Measurements from ENCODE around the gene ANXA9. TPM values are rescaled to one million over a fixed set of nuclear protein-coding genes. Genes with fewer than 3 reads are reported as not detected.

ANXA9 gene
- total RNA-seq = 0.22 and 0.39 TPM in 2 replicates

GRCh38 chr1:150981805-150982712, at the start of gene ANXA9:
Gene ANXA9, plus strand, starts transcription at chr1:150982292. Its CDS starts 814 bp downstream, at chr1:150983106.

DNA sequence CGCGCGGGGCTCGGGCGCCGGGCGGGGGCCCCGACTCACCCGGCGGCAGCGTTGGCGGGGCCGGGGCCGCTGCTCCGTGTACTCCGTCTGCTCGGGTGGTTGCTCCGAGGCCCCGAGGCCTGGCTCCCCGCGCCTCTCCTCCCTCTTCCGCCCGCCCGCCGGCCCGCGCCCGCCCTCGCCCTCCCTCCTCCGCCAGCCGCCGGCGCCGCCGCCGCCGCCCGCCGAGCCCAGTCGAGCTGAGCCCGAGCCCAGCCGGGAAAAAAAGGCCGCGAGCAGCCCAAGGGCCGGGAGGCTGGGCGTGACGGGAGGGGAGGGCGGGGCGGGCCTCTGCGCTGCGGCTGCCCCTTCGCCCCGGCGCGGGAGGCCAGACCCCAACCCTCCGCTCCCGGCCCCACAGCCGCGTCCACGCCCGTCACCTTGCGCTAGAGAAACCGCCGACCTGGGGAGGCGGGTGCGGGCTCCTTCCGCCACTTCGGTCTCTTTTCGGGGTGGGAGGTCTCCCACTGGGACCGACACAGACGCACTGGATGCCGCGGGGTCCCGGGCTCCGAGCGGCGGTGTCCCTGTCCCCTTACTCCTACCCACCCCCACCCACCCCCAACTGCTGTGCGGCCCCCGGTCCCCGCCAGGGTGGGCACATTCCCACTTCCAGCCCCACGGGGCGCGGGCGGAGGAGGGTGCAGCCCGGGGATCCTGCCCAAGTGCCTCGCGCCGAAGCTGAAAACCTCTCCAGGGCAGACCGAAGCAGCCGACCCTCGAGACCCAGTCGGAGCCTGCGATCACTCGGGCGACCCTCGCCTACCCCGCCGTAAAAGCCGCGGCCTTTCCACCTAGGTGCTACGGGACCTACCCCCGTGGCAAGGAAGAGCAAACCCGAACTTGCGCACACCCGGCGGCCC, 7.3 kb upstream of the ANXA9 start, which contains the start of gene CERS2:
Gene CERS2 (minus strand): TSS at position 256 of the 899 bp plus-strand sequence. CDS start 5,745 bp downstream, outside the sequence.

GRCh38 chr1:151006327-151007052, 24.4 kb downstream of the ANXA9 start, which contains the start of gene MINDY1:
Gene MINDY1, minus strand, starts transcription at chr1:151006902. Its CDS starts 4,285 bp downstream, at chr1:151002617.

GRCh38 chr1:151008244-151009205, 26.4 kb downstream of the ANXA9 start, which contains the start of gene PRUNE1:
Gene PRUNE1, plus strand, starts transcription at chr1:151008449. Its CDS starts 184 bp downstream, at chr1:151008633.

DNA sequence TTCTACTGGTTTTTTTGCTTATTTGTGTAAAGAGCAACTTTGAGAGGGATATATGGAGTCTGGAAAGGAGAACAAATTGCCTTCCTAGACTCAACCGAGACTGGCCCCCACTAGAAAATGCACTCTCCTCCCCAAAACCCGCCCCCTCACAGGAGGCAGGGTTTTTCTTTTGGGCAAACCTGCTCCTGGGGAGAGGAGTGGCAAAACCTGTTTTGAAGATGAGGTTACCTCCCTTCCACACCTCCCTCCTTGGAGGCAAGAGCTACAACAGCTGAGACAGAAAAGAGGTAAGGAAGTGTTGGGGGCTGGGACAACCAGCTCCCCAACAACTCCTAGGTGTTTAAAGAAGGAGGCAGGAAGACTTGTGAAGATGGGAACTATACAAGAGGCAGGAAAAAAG, 54.3 kb downstream of the ANXA9 start, which contains the start of gene BNIPL:
Gene BNIPL (plus strand): TSS at position 231 of the 400 bp plus-strand sequence. CDS start 140 bp downstream, at position 371.

Small RNA genes within 50 kb of the gene (small RNA-seq; reads per million reads assigned to genes)
- gene RNU6-884P = not detected

Other genes starting within 250 kb of the ANXA9 start
- gene CTSS, start 216.5 kb upstream of the ANXA9 start, total RNA-seq = 12.0 and 18.5 TPM in 2 replicates
- 73.8 and 100 TPM in 2 replicates for gene CTSK, start 174.0 kb upstream of the ANXA9 start, total RNA-seq
- gene ARNT, start 105.7 kb upstream of the ANXA9 start, total RNA-seq = 59.9 and 68.3 TPM in 2 replicates
- not detected in 2 replicates for gene CTXND2, start 95.2 kb upstream of the ANXA9 start, total RNA-seq
- 41.2 and 44.1 TPM in 2 replicates for gene SETDB1, start 55.9 kb upstream of the ANXA9 start, total RNA-seq
- gene CERS2, start 7.5 kb upstream of the ANXA9 start, total RNA-seq = 170 and 179 TPM in 2 replicates
- gene MINDY1, start 24.6 kb downstream of the ANXA9 start, total RNA-seq = 14.0 and 18.5 TPM in 2 replicates
- gene PRUNE1, start 26.2 kb downstream of the ANXA9 start, total RNA-seq = 12.3 and 12.6 TPM in 2 replicates
- 0.32 and 0.52 TPM in 2 replicates for gene BNIPL, start 54.3 kb downstream of the ANXA9 start, total RNA-seq
- gene C1orf56, start 65.5 kb downstream of the ANXA9 start, total RNA-seq = 3.0 and 3.7 TPM in 2 replicates
- gene CDC42SE1, start 77.3 kb downstream of the ANXA9 start, total RNA-seq = 41.3 and 48.5 TPM in 2 replicates
- gene MLLT11, start 78.1 kb downstream of the ANXA9 start, total RNA-seq = 3.4 and 3.9 TPM in 2 replicates
- 22.0 and 22.9 TPM in 2 replicates for gene GABPB2, start 88.5 kb downstream of the ANXA9 start, total RNA-seq
- 1.3 and 1.4 TPM in 2 replicates for gene SEMA6C, start 164.3 kb downstream of the ANXA9 start, total RNA-seq
- not detected in 2 replicates for gene TNFAIP8L2, start 174.4 kb downstream of the ANXA9 start, total RNA-seq
- gene LYSMD1, start 183.6 kb downstream of the ANXA9 start, total RNA-seq = 7.4 and 9.0 TPM in 2 replicates
- 26.9 and 37.2 TPM in 2 replicates for gene SCNM1, start 183.9 kb downstream of the ANXA9 start, total RNA-seq
- gene TMOD4, start 193.7 kb downstream of the ANXA9 start, total RNA-seq = 0.32 and 0.52 TPM in 2 replicates
- 32.5 and 34.6 TPM in 2 replicates for gene VPS72, start 207.9 kb downstream of the ANXA9 start, total RNA-seq
- gene PIP5K1A, start 216.3 kb downstream of the ANXA9 start, total RNA-seq = 78.0 and 88.6 TPM in 2 replicates